Prostate gland (tissue), 2 donors: ENCODE results near the gene TBC1D14.

Experiments used
- POLR2A ChIP-seq: fragments of 450-650 bp; IDR thresholded peaks from one replicate; pipeline ENCODE4 v1.6.1; 2016; ENCODE audit warnings: antibody characterized with exemption, mild to moderate bottlenecking
- TF ChIP-seq, protein P1 (sequence below), 4 experiments: fragments of 200-600 bp in 2 of 4; fragments of 450-650 bp in 2 of 4; sonication (generic) in 2 of 4; IDR thresholded peaks; 1 replicate in 3 of 4; 2 replicates in 1 of 4; pipeline ENCODE4 v1.5.1; 2016 to 2019; ENCODE audit warnings: antibody characterized with exemption in 4 of 4, mild to moderate bottlenecking in 2 of 4, moderate library complexity in 2 of 4

DNA sequence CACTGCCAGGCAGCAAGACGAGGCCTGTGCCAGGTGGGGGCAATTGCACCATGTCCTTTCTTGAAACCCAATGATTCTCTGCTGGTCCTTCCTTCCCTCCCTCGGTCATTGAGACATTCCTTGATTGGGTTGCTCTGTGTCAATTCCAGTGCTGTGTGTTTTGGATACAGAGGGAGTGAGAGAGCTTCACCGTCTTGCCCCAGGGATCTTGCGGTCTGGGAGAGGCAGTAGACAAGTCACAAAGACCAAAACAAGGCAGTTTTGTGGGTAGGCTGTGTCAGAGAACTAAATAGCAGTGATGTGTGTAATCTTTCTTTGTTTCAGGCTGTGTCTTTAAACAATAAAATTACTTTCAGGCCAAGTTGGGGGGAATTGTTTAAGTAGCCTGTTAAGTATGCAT, 94.7 kb downstream of the TBC1D14 start:
- TF ChIP-seq, protein P1, sequence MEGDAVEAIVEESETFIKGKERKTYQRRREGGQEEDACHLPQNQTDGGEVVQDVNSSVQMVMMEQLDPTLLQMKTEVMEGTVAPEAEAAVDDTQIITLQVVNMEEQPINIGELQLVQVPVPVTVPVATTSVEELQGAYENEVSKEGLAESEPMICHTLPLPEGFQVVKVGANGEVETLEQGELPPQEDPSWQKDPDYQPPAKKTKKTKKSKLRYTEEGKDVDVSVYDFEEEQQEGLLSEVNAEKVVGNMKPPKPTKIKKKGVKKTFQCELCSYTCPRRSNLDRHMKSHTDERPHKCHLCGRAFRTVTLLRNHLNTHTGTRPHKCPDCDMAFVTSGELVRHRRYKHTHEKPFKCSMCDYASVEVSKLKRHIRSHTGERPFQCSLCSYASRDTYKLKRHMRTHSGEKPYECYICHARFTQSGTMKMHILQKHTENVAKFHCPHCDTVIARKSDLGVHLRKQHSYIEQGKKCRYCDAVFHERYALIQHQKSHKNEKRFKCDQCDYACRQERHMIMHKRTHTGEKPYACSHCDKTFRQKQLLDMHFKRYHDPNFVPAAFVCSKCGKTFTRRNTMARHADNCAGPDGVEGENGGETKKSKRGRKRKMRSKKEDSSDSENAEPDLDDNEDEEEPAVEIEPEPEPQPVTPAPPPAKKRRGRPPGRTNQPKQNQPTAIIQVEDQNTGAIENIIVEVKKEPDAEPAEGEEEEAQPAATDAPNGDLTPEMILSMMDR (IDR thresholded peaks at IDR 0.05) = no peak
- no peak for TF ChIP-seq POLR2A
